Sigmoid colon (tissue), 4 donors: Measurements from ENCODE around the gene KLK12.

Experiments
- EP300 ChIP-seq, 4 donors: sonication (generic); formaldehyde crosslinking; IDR thresholded peaks; one replicate each; pipeline ENCODE4 v1.6.1; 2017; ENCODE audit warnings: antibody characterized with exemption in 4 of 4
- POLR2A ChIP-seq, 2 donors: fragments of 450-650 bp; IDR thresholded peaks; one replicate each; pipeline ENCODE4 v1.6.1; 2016; ENCODE audit warnings: antibody characterized with exemption in 2 of 2, mild to moderate bottlenecking in 2 of 2, moderate library complexity in 2 of 2
- TF ChIP-seq, protein P1 (sequence below), 4 experiments: fragments of 450-650 bp in 3 of 4; fragments of 200-600 bp in 1 of 4; IDR thresholded peaks; one replicate each; pipeline ENCODE4 v1.5.1; 2016 to 2019; ENCODE audit warnings: antibody characterized with exemption in 4 of 4, mild to moderate bottlenecking in 3 of 4, moderate library complexity in 2 of 4

DNA sequence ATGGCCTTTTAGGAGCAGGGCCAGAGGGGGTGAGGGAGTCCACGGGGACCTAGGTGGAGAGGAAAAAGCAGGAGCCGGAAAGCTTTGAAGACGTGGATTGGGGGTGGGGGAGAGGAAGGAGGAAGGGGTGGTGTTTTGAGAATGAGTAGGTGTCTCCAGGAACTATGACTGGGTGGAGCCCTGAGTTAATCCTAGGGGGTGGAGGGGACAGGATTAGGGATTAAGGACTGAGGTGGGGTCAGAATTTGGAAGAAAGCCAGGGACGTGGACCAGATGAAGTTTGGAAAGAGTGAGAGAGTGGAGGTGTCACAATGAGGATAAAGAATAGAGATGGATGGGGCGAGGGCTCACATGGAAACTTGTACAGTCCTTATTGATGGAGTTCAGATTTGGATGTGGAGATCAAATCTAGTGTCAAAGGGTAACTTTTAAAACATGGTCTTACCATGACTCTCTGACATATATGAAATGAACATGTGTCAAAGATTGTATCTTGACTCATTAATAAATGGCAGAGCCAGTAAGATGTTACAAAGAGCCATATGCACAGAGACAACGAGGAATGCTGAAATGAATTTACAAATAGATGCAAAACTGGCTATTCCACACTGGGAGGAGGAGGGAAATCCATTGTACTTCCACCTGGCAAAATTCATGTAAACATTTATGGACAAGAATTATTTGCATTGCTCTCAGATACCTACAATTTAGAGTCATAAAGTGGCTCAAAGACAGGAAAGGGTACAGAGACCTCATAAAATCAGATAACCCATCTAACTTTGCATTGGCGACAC, 31.8 kb upstream of the KLK12 start:
- TF ChIP-seq, protein P1, sequence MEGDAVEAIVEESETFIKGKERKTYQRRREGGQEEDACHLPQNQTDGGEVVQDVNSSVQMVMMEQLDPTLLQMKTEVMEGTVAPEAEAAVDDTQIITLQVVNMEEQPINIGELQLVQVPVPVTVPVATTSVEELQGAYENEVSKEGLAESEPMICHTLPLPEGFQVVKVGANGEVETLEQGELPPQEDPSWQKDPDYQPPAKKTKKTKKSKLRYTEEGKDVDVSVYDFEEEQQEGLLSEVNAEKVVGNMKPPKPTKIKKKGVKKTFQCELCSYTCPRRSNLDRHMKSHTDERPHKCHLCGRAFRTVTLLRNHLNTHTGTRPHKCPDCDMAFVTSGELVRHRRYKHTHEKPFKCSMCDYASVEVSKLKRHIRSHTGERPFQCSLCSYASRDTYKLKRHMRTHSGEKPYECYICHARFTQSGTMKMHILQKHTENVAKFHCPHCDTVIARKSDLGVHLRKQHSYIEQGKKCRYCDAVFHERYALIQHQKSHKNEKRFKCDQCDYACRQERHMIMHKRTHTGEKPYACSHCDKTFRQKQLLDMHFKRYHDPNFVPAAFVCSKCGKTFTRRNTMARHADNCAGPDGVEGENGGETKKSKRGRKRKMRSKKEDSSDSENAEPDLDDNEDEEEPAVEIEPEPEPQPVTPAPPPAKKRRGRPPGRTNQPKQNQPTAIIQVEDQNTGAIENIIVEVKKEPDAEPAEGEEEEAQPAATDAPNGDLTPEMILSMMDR (IDR thresholded peaks at IDR 0.05) = no peak
- TF ChIP-seq EP300 (IDR thresholded peaks at IDR 0.05) = no peak
- TF ChIP-seq POLR2A (IDR thresholded peaks at IDR 0.05) = no peak
